Hepatocyte (in vitro differentiated cells): ENCODE measurements around the gene KIF13A. TPM values are rescaled to one million over a fixed set of nuclear protein-coding genes. Genes with fewer than 3 reads are reported as not detected.

Experiments used
- DNase-seq: peaks from one replicate; pipeline ENCODE4 v3.0.0-alpha.2; 2016; ENCODE audit warnings: low spot score
- H2AFZ ChIP-seq: fragments of 200-600 bp; sonication (generic); 2 replicates; pipeline ENCODE4 v1.6.0; 2016; ENCODE audit warnings: antibody characterized with exemption, mild to moderate bottlenecking
- H3K27ac ChIP-seq: fragments of 200-600 bp; sonication (generic); 2 replicates; pipeline ENCODE4 v1.5.1; 2016; ENCODE audit warnings: mild to moderate bottlenecking
- H3K27me3 ChIP-seq: fragments of 200-600 bp; sonication (generic); 2 replicates; pipeline ENCODE4 v1.6.1; 2016
- H3K36me3 ChIP-seq: fragments of 200-600 bp; sonication (generic); replicated peaks from 2 replicates; pipeline ENCODE4 v1.5.1; 2016; ENCODE audit warnings: low read depth; ENCODE audit not compliant: insufficient read depth
- H3K4me1 ChIP-seq: fragments of 200-600 bp; sonication (generic); 2 replicates; pipeline ENCODE4 v1.5.1; 2016; ENCODE audit warnings: mild to moderate bottlenecking, moderate library complexity; ENCODE audit not compliant: insufficient read depth
- H3K4me2 ChIP-seq: fragments of 200-600 bp; sonication (generic); 2 replicates; pipeline ENCODE4 v1.6.0; 2016
- H3K4me3 ChIP-seq: fragments of 200-600 bp; sonication (generic); 2 replicates; pipeline ENCODE4 v1.5.1; 2016; ENCODE audit warnings: mild to moderate bottlenecking
- H3K79me2 ChIP-seq: fragments of 200-600 bp; sonication (generic); 2 replicates; pipeline ENCODE4 v1.6.0; 2017; ENCODE audit warnings: mild to moderate bottlenecking
- H3K9me2 ChIP-seq: fragments of 200-600 bp; sonication (generic); replicated peaks from 2 replicates; pipeline ENCODE4 v1.6.0; 2017; ENCODE audit warnings: mild to moderate bottlenecking; ENCODE audit not compliant: insufficient read depth
- H3K9me3 ChIP-seq: fragments of 200-600 bp; sonication (generic); 2 replicates; pipeline ENCODE4 v1.5.1; 2016; ENCODE audit warnings: low read depth, mild to moderate bottlenecking
- H4K20me1 ChIP-seq: fragments of 200-600 bp; sonication (generic); 2 replicates; pipeline ENCODE4 v1.6.0; 2016; ENCODE audit warnings: mild to moderate bottlenecking; ENCODE audit not compliant: insufficient read depth, poor library complexity, severe bottlenecking
- CTCF ChIP-seq: fragments of 200-600 bp; sonication (generic); IDR thresholded peaks from 2 replicates; pipeline ENCODE4 v1.5.1; 2016; ENCODE audit warnings: antibody characterized with exemption, mild to moderate bottlenecking; ENCODE audit not compliant: poor library complexity
- EZH2 ChIP-seq: fragments of 200-600 bp; sonication (generic); IDR thresholded peaks from 2 replicates; pipeline ENCODE4 v1.6.1; 2016; ENCODE audit warnings: antibody characterized with exemption, mild to moderate bottlenecking, borderline replicate concordance
- EZH2phosphoT487 ChIP-seq: fragments of 200-600 bp; sonication (generic); IDR thresholded peaks from one replicate; pipeline ENCODE4 v1.6.1; 2018; ENCODE audit warnings: antibody characterized with exemption, mild to moderate bottlenecking, low read depth, moderate library complexity; ENCODE audit not compliant: unreplicated experiment, severe bottlenecking
- WGBS: methylation state at CpG from one replicate; pipeline ENCODE4 v1.1.6; 2016; ENCODE audit warnings: low lambda C conversion rate; ENCODE audit errors: missing lambda C conversion rate; 5-methylcytosine and 5-hydroxymethylcytosine counted together
- polyA plus RNA-seq: library from polyadenylated mRNA; unstranded; fragments of >200 nt; fragmentation: Nextera tagmentation; extraction: Ambion mirVana; gene quantifications from 2 replicates; pipeline ENCODE4 v1.2.1, GENCODE V29; 2016
- total RNA-seq: library from RNA; depleted of rRNA; stranded (reverse); fragments of >200 nt; gene quantifications from 2 replicates; pipeline ENCODE4 v1.2.3, GENCODE V29; 2014

Gene KIF13A
- total and polyA plus RNA-seq, 2 experiments from 2014 or later = 13.0 to 27.9 TPM

GRCh38 chr6:17902974-17903373 lies 84.5 kb downstream of the KIF13A start:
- TF ChIP-seq CTCF = no peak
- TF ChIP-seq EZH2 = no peak
- no peak for TF ChIP-seq EZH2phosphoT487
- Histone ChIP-seq H3K36me3 (no peaks in the 10 kb centered on the region), H3K4me2 (no peak overlapping the region), H3K79me2 (peaks cover 33% of the 10 kb centered on the region), H3K27me3 (no peaks in the 10 kb centered on the region), H3K4me3 (no peak overlapping the region), H3K9me3 (no peaks in the 10 kb centered on the region), H2AFZ (no peak overlapping the region), H3K4me1 (no peaks in the 10 kb centered on the region), H4K20me1 (no peaks in the 10 kb centered on the region), H3K9me2 (no peaks in the 10 kb centered on the region), H3K27ac (no peak overlapping the region)
- 67% methylated on average over 1 of the region's 1 CpG for WGBS
- DNase-seq = no peak

GRCh38 chr6:17901493-17901892 lies 85.9 kb downstream of the KIF13A start:
- no peak overlapping the region for H2AFZ ChIP-seq
- H4K20me1 ChIP-seq = no peaks in the 10 kb centered on the region
- H3K4me3 ChIP-seq = no peak overlapping the region
- H3K9me3 ChIP-seq = peaks cover 1% of the 10 kb centered on the region
- no peaks in the 10 kb centered on the region for H3K36me3 ChIP-seq
- H3K27me3 ChIP-seq = no peaks in the 10 kb centered on the region
- H3K4me1 ChIP-seq = no peaks in the 10 kb centered on the region
- DNase-seq = no peak
- peaks cover 23% of the 10 kb centered on the region for H3K79me2 ChIP-seq
- H3K9me2 ChIP-seq = no peaks in the 10 kb centered on the region
- H3K27ac ChIP-seq = no peak overlapping the region
- H3K4me2 ChIP-seq = no peak overlapping the region
- TF ChIP-seq EZH2phosphoT487 (no peak), EZH2 (no peak), CTCF (no peak)

GRCh38 chr6:17900011-17900410 lies 87.4 kb downstream of the KIF13A start:
- no peak for DNase-seq
- Histone ChIP-seq H4K20me1 (no peaks in the 10 kb centered on the region), H3K79me2 (peaks cover 22% of the 10 kb centered on the region), H3K27me3 (no peaks in the 10 kb centered on the region), H3K36me3 (peaks cover 13% of the 10 kb centered on the region), H3K4me3 (no peak overlapping the region), H2AFZ (no peak overlapping the region), H3K4me1 (no peaks in the 10 kb centered on the region), H3K4me2 (no peak overlapping the region), H3K9me2 (no peaks in the 10 kb centered on the region), H3K27ac (no peak overlapping the region), H3K9me3 (peaks cover 16% of the 10 kb centered on the region)
- TF ChIP-seq EZH2phosphoT487 (no peak), CTCF (no peak), EZH2 (no peak)
- 83% methylated on average over 2 of the region's 2 CpGs for WGBS

GRCh38 chr6:17899491-17899890 lies 87.9 kb downstream of the KIF13A start:
- H3K27ac ChIP-seq = no peak overlapping the region

More at GRCh38 chr6:17899491-17899890, 87.9 kb downstream of the KIF13A start:
- Histone ChIP-seq H4K20me1 (no peaks in the 10 kb centered on the region), H3K4me1 (no peaks in the 10 kb centered on the region), H3K36me3 (peaks cover 19% of the 10 kb centered on the region), H2AFZ (no peak overlapping the region), H3K9me2 (no peaks in the 10 kb centered on the region), H3K79me2 (peaks cover 22% of the 10 kb centered on the region), H3K4me3 (no peak overlapping the region), H3K4me2 (no peak overlapping the region), H3K9me3 (peaks cover 21% of the 10 kb centered on the region), H3K27me3 (no peaks in the 10 kb centered on the region)
- DNase-seq = no peak
- WGBS = 92% methylated on average over 4 of the region's 4 CpGs
- no peak for TF ChIP-seq EZH2phosphoT487
- no peak for TF ChIP-seq CTCF
- no peak for TF ChIP-seq EZH2
